Stimulated activated CD4-positive, alpha-beta T cell treated with anti-CD3 and anti-CD28 coated beads, Interleukin-12 subunit alpha, Interleukin-12 subunit beta, amount 100 ng/mL, for 4 hours (primary cell): ENCODE measurements around the gene DTNBP1.

Experiments
- DNase-seq: peaks from one replicate; pipeline ENCODE4 v3.0.0-alpha.2; 2020

Gene DTNBP1

GRCh38 chr6:15475261-15475660 is 187.6 kb downstream of the DTNBP1 start:
- DNase-seq, result no peak

DNA sequence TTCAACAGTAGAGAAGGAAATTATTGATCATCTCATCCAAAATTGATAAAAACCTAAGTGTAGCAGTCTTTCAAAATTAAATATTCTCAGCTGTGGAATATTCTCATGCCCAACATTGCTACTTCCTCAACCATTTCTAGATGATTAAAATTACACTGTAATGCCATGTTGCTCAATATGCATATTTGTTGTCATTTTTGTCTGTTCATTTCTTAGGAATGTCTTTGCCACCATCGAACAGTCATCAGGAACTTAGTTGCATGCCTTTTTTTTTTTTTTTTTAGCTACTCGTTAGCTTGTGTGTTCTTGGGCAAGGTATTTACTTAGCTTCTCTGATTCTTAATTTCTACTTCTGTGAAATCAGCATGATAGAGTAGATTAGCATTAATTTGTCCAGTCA is 188.6 kb downstream of the DTNBP1 start:
- no peak for DNase-seq

DNA sequence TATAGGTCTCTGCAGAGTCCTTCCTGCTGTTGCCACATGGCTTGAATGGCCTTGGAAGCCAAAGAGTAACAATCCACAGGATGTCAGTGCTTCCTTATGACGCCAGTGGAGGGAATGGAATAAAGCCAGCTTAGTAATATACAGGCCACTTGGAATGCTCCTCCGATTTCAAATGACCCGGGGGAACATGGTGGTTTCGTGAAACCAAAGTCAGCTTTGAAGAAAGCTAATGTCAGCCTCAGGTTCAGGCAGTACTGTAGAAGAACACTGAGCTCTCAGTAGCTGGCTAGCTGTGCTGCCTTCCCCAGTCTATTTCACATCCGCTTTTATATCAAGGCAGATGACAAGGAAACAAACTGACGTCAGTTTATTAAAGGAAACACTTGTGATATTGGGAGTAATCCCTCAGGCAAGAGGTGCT is 189.1 kb downstream of the DTNBP1 start:
- DNase-seq, result no peak

DNA sequence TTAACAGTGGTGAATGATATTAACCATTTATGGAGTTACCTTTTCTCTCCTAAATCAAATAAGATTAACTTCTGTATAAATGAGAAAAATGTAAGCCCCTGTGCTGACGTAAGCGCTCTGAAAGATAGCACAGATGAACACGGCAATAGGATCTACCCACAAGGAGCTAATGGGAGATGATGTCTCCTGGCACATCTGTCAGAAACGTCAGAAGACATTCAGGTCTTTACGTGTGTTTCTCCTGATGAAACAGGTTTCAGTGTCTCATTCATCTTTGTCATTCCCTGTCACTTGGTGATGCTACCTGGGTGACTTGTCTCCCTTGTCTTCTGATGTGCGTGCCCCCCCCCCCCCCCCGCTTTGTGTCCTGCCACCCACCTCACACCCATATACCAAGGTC is 189.7 kb downstream of the DTNBP1 start:
- no peak for DNase-seq
